Activated T-cell treated with anti-CD3 and anti-CD28 coated beads for 24 hours (primary cell): ENCODE results near the gene UTRN.

Source experiments
- DNase-seq: peaks from one replicate; pipeline ENCODE4 v3.0.0-alpha.2; 2020; ENCODE audit warnings: low read depth

UTRN gene

GRCh38 chr6:144284783-144285547 lies at the start of gene UTRN:
Gene UTRN (plus strand): TSS chr6:144285335. CDS start chr6:144291829, 6,494 bp downstream.
- peak; percentile 16 for DNase-seq

DNA sequence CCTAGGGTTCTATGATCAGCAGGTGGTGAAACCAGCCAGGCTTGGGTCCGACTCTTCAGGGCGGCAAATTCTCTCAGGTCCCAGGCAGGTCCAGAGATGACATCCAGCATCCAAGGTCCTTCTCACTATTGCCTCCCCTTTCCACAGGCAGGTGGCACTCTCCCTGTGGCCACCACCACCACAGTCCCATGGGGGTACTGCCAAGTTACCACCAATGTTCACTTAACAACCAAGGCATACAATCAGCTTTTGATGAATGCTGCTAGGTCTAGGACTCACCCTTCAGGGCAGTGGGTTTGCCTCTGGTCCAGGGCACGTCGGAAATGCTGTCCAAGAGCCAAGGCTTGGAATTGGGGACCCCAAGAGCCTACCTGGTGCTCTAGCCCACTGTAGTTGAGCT lies 40.4 kb upstream of the UTRN start:
- DNase-seq, result no peak

DNA sequence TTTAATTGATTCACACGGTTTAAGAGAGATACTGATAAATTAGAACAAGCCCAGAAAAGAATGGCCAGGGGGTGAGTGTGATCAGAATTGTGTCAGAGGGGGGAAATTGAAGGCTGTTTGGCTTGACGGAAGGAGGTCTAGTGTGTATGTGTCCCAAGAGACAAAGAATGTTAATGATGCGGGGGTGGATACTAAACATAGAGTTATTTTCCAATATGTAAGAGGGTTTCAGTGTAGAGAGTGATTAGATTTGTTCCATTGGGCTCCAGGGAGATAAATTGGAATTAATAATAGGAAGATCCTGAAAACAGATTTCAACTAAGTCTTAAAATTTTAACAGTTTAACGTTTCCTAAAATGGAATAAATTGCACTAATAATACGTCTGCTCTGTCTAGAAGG lies 38.1 kb upstream of the UTRN start:
- no peak for DNase-seq

DNA sequence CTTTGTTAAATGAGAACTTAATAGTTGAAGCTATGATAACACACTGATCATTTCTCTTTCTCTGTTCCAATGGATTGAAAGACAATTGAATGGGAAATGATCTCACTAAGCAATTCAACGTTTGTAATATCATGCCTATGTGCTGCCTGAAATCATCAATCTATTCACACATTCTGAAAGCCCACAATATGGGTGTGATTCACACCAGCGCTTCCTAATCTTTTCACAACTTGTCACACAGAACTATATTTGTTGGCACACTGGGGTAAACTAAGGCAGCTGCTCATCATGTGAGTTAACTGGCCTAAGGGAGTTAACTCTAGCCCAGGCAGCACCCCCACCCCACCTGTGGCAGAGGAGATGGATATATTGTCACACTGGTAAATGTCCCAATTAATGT lies 37.1 kb upstream of the UTRN start:
- DNase-seq, result no peak

- no peak for DNase-seq
Observed at GRCh38 chr6:144248476-144249301, 36.4 kb upstream of the UTRN start.

- no peak for DNase-seq
Observed at GRCh38 chr6:144250276-144250675, 34.9 kb upstream of the UTRN start.

DNA sequence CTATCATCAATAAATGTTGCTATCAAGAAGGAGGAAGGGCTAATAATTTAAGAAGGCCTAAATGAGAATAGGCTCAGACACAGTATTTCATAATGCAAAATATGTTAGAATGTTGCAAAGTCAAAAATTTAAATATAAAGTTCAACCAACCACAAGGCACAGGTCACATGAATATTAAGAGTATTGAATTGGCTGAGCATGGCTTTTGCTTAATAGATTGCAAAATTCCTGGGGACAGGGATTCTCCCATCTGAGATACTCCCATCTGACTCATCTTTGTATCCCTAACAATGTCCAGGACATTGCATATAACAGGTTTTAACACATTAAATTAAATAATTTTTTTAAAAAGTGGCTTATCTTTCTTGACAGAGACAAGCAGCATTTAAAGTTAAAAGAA lies 32.9 kb upstream of the UTRN start:
- DNase-seq, result no peak

DNA sequence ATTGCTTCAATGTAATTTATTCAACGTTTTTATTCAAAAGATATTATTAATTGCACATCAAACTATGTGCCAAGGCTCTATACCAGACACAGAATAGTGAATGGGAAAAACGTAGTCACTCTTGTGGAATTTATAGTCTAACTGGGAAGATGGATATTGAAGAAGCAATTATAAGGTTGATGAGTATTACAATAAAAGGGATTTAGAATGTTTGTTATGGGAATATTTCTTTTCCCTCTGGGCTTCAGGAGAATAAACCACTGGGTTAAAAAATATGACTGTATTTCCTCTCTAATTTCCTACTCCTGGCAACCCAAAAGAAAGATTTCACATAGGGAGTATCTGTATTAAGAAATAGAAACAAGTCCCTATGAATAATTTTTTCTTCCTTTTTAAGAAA lies 25.1 kb upstream of the UTRN start:
- DNase-seq, result no peak

DNA sequence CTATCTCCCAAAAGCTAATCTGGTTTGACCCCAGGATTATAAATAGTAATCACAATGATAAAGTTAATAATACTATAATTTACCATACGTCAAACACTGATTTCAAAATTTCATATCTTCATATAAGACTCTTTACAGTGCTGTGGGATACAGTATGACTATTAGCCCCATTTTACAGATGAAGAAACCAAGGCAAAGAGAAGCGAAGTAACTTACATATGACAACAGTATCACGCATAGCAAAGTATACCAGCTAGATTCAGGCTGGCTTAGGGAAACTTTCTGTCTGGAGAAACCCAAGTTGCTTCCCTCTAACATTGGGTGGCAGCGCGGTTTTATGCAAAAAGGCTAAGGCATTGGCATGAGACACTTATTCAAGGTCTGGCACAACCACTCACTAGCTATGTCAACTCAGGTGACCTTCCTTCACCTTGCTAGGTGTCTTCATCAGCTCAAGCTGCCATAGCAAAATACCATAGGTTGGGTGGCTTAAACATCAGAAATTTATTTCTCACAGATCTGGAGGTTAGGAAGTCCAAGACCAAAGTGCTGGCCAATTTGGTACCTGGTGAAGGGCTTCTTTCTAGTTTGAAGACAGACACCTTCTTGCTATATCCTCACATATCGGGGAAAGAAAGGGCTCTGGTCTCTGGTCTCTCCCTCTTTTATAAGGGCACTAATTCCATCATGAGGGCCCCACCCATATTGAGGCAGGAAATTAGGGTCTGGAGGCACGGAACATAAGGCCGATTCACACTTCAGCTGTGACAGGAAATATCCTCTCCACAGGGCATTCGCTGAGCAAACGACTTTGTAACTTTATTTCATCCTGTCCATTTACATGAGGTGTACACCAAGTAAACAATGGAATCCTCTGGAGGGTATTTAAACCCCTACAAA lies 22.4 kb upstream of the UTRN start:
- DNase-seq, result no peak

- DNase-seq, result no peak
Observed at GRCh38 chr6:144263786-144264185, 21.3 kb upstream of the UTRN start.

- no peak for DNase-seq
Observed at GRCh38 chr6:144264270-144265060, 20.7 kb upstream of the UTRN start.

GRCh38 chr6:144265061-144265357 lies 20.1 kb upstream of the UTRN start:
- no peak for DNase-seq

- DNase-seq, result no peak
Observed at GRCh38 chr6:144265390-144265789, 19.7 kb upstream of the UTRN start.

GRCh38 chr6:144266091-144266649 lies 19.0 kb upstream of the UTRN start:
- no peak for DNase-seq

DNA sequence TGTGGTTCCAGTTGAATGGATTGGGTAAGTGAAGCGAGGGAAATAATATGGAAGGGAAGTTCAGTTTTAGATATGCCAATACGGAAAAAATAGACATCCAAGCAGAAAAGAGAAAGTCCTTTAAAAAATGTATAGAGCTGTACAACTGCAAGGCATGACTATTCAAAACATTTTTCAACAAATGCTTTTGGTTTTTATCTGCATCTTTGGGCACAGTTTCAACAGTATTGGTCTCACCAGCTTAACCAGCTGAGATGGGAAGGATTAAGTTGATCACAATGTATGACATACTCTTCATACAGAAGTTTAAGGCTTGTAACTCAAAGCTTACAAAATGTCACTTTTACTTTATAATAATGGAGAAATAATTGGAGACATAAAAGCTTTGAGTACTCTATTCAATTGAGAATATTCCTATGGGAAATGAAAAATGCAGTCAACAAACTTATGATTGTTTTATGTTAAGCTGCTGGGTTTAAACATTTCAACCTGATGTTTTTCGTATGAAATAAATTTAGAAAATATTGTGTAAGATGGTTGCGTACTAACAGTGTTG lies 16.3 kb upstream of the UTRN start:
- DNase-seq, result no peak

- DNase-seq, result no peak
Observed at GRCh38 chr6:144277174-144277573, 8.0 kb upstream of the UTRN start.

DNA sequence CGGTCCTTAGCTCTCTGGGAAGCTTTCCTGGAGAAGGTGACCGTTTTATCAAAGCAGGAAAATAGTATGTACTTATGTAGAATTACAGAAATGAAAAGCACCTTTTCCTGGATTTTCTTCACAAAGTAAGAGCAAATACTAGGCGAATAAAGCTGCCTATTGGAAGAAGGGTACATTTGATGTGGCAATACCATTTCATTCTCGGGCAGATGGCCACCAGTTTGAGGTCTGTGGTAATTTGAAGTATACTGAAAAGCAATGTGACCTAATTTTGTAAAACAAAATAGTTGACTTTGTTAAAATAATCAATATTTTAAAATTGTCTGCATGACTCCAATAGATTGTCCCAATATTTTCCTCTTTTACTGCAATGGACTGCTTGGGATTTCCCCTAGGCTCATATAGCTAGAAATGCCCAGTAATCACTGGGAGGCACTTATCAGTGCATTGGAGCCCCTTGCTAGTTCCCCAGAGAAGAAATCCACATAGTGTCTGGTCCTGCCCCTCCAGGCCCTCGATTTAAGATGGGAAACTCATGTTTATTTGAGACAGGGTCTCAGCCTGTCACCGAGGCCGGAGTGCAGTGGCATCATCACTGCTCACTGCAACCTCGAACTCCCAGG lies 7.4 kb upstream of the UTRN start:
- no peak for DNase-seq

GRCh38 chr6:144278659-144279314 lies 6.3 kb upstream of the UTRN start:
- no peak for DNase-seq

GRCh38 chr6:144279484-144280150 lies 5.5 kb upstream of the UTRN start:
- no peak for DNase-seq
